ENCODE measurements around the gene ABR. TPM values are rescaled to one million over a fixed set of nuclear protein-coding genes. Genes with fewer than 3 reads are reported as not detected.
A peak's percentile ranks its signal among the peaks of the same experiment; 100 is the strongest.

ABR gene
- total RNA-seq (100 to 1,000 TPM; 101 to 130 TPM), total RNA-seq (120 to 148 reads per million in 2 donors)

DNA sequence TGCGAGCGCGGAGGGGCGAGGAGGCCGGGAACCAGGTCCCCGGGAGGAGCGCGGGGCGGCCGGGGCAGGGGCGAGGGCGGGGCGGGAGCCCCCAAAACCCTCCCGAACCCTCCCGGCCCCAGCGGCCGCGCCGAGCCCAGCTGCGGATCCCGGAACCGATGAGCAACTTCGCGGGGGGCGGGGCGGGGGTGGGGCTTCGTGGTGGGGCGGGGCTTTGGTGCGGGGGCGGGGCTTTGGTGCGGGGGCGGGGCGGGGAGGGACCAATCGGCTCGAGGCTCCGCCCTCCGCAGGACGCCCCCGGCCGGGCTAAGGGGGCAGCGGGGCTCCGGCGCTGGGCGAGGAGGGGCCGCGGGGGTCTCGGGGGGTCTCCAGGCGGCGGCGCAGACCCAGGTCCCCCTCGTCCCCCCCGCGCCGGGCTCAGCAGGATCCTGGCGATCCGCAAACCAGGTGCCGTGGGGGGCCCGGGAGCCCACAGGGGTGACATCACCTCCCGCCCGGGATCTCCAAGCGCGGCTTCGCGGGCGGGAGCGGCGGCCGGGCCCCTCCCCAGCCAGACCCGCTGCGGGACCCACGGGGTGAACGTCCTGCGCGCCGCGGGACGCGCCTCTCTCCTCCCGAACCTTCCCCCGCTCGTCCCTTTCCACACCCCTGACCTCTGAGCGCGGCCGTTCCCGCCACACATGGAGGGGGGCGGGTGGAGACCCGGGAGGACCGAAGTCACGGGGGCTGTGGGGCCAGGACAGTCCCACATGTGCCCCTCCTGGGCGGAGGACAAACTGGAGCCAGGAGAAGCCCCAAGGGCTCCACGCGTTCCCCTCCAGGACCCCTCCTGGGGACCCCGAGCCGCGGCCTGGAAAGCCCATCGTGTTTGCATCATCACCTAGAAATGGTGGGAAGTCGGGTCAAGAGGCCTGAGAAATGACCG lies at the start of gene ABR:
TSS of gene ABR (minus strand) at position 164 of the 925 bp plus-strand sequence. CDS start 254 bp downstream, outside the sequence.
- H3K9me3 ChIP-seq (ENCODE audit: control insufficient read depth, low read length, poor library complexity, severe bottlenecking), result no peaks in the 10 kb centered on the region
- ATAC-seq (peak; percentile 69), DNase-seq (peak; percentile 29 to 61 (median 60))
- Mint-ChIP-seq H3K27me3 (no peaks in the 10 kb centered on the region), H3K27ac (no peak within 1 kb of the TSS), H3K36me3 (ENCODE audit: low read depth) (no peaks in the 10 kb centered on the region), H3K4me1 (peaks cover 11% of the 10 kb centered on the region), H3K4me3 (peak within 1 kb of the TSS; percentile 83)

DNA sequence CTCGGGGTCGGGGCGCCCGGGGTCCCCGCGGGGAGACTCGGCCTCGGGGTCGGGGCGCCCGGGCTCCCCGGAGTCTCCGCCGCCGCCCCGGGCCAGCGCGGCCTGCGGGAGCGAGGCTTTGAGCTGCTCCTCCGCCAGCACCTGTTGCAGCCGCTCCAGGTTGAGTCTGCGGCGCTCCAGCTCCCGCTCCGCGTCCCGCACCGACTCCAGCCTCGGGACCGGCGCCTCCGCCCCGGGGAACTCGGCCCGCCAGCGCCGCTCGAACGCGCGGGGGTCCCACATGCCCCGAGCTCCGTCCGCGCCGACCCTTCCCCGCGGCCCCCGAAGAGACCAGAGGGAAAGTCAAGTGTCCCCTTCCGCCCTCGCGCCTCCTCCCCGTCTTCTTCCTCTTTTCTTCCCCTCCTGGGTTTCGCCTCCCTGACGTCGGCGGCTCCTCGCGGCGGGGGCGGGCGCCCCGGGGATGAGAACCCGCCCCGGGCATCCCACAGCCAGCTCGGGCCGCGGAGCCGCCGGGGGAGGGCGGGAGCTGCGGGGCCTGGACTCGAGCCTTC lies 49.6 kb upstream of the ABR start:
- no peaks in the 10 kb centered on the region for H3K9me3 ChIP-seq (ENCODE audit: control insufficient read depth, low read length, poor library complexity, severe bottlenecking)
- peaks cover 54% of the 10 kb centered on the region for H3K27me3 Mint-ChIP-seq
- H3K4me3 Mint-ChIP-seq, result peak overlapping the region; percentile 93
- DNase-seq, result peak in 2 of 3 donors; percentile 18 to 25
- ATAC-seq, result peak; percentile 50
- H3K4me1 Mint-ChIP-seq, result peaks cover 9% of the 10 kb centered on the region
- H3K36me3 Mint-ChIP-seq (ENCODE audit: low read depth), result peaks cover 4% of the 10 kb centered on the region
- no peak overlapping the region for H3K27ac Mint-ChIP-seq

- H3K4me3 Mint-ChIP-seq, result peak overlapping the region; percentile 92
- no peak overlapping the region for H3K27ac Mint-ChIP-seq
- H3K36me3 Mint-ChIP-seq (ENCODE audit: low read depth), result peaks cover 2% of the 10 kb centered on the region
- peaks cover 9% of the 10 kb centered on the region for H3K4me1 Mint-ChIP-seq
- peak; percentile 47 for ATAC-seq
- H3K27me3 Mint-ChIP-seq, result peaks cover 48% of the 10 kb centered on the region
- no peaks in the 10 kb centered on the region for H3K9me3 ChIP-seq (ENCODE audit: control insufficient read depth, low read length, poor library complexity, severe bottlenecking)
- DNase-seq, result no peak
Observed at GRCh38 chr17:1228781-1229348, 49.1 kb upstream of the ABR start.

GRCh38 chr17:1227917-1228780 lies 48.4 kb upstream of the ABR start:
- Mint-ChIP-seq H3K4me3 (peak overlapping the region; percentile 92), H3K27ac (peak overlapping the region; percentile 74), H3K4me1 (peaks cover 9% of the 10 kb centered on the region), H3K27me3 (peaks cover 52% of the 10 kb centered on the region), H3K36me3 (ENCODE audit: low read depth) (peaks cover 2% of the 10 kb centered on the region)
- H3K9me3 ChIP-seq (ENCODE audit: control insufficient read depth, low read length, poor library complexity, severe bottlenecking), result no peaks in the 10 kb centered on the region
- DNase-seq, result peak in 1 of 3 donors; percentile 23
- peak; percentile 72 for ATAC-seq

DNA sequence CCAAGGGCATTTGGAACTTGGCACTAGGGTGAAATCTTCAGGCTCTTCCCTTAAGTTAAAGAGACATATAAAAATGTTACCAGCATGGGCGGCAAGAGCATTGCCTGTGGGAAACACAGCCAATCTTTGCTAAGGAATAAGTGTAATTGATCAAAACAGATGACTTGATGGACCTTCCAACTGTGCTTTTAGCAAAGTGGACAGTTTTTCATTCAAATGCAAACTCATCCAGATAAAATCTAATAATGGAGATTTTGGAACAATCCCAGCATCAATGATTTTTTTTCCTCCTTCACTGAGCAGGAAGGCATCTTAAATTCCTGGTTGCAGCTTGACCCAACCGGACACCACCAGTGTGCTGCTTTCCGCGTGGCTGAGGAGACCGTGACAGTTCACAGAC lies 47.6 kb upstream of the ABR start:
- Mint-ChIP-seq H3K4me3 (peak overlapping the region; percentile 92), H3K4me1 (peaks cover 9% of the 10 kb centered on the region)

GRCh38 chr17:1226308-1226707 lies 46.5 kb upstream of the ABR start:
- Mint-ChIP-seq H3K4me3 (no peak overlapping the region), H3K27ac (no peak overlapping the region), H3K27me3 (peaks cover 41% of the 10 kb centered on the region), H3K36me3 (ENCODE audit: low read depth) (peaks cover 2% of the 10 kb centered on the region), H3K4me1 (peaks cover 9% of the 10 kb centered on the region)
- H3K9me3 ChIP-seq (ENCODE audit: control insufficient read depth, low read length, poor library complexity, severe bottlenecking), result no peaks in the 10 kb centered on the region
- ATAC-seq, result no peak
- no peak for DNase-seq

More for the DNA sequence above, 47.6 kb upstream of the ABR start:
- H3K36me3 Mint-ChIP-seq (ENCODE audit: low read depth), result peaks cover 2% of the 10 kb centered on the region
- DNase-seq (no peak), ATAC-seq (no peak)
- H3K27ac Mint-ChIP-seq, result peak overlapping the region; percentile 74
- peaks cover 45% of the 10 kb centered on the region for H3K27me3 Mint-ChIP-seq
- no peaks in the 10 kb centered on the region for H3K9me3 ChIP-seq (ENCODE audit: control insufficient read depth, low read length, poor library complexity, severe bottlenecking)

GRCh38 chr17:1224330-1224729 lies 44.5 kb upstream of the ABR start:
- no peaks in the 10 kb centered on the region for H3K9me3 ChIP-seq (ENCODE audit: control insufficient read depth, low read length, poor library complexity, severe bottlenecking)
- H3K4me3 Mint-ChIP-seq, result no peak overlapping the region
- ATAC-seq, result no peak
- DNase-seq, result no peak
- no peaks in the 10 kb centered on the region for H3K36me3 Mint-ChIP-seq (ENCODE audit: low read depth)
- peaks cover 4% of the 10 kb centered on the region for H3K4me1 Mint-ChIP-seq
- H3K27ac Mint-ChIP-seq, result no peak overlapping the region
- peaks cover 38% of the 10 kb centered on the region for H3K27me3 Mint-ChIP-seq

- Mint-ChIP-seq H3K4me1 (peaks cover 4% of the 10 kb centered on the region), H3K27me3 (peaks cover 38% of the 10 kb centered on the region), H3K4me3 (no peak overlapping the region), H3K27ac (no peak overlapping the region), H3K36me3 (ENCODE audit: low read depth) (no peaks in the 10 kb centered on the region)
- no peaks in the 10 kb centered on the region for H3K9me3 ChIP-seq (ENCODE audit: control insufficient read depth, low read length, poor library complexity, severe bottlenecking)
- DNase-seq (no peak), ATAC-seq (no peak)
Observed at GRCh38 chr17:1223662-1224061, 43.9 kb upstream of the ABR start.

DNA sequence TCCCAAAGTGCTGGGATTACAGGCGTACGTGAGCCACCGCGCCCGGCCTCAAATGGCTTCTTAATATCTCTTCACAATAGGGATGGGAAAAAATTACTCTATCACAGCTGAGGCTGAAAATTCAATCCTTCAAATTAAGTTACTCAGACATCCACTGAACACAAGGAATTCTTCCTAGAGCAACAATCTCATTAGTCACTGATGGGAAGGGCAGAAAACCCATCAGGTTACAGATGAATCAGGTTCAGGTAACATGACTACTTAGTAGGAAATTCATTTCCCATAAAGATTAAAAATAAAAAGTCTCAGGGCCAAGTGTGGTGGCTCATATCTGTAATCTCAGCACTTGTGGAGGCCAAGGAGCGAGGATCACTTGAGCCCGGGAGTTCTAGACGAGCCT lies 42.5 kb upstream of the ABR start:
- no peaks in the 10 kb centered on the region for H3K4me1 Mint-ChIP-seq
- DNase-seq, result no peak
- H3K27ac Mint-ChIP-seq, result no peak overlapping the region

GRCh38 chr17:1221209-1221608 lies 41.4 kb upstream of the ABR start:
- Mint-ChIP-seq H3K4me3 (no peak overlapping the region), H3K36me3 (ENCODE audit: low read depth) (no peaks in the 10 kb centered on the region), H3K4me1 (no peaks in the 10 kb centered on the region), H3K27me3 (peaks cover 31% of the 10 kb centered on the region), H3K27ac (no peak overlapping the region)
- no peak for ATAC-seq
- DNase-seq, result no peak
- no peaks in the 10 kb centered on the region for H3K9me3 ChIP-seq (ENCODE audit: control insufficient read depth, low read length, poor library complexity, severe bottlenecking)

More for the DNA sequence above, 42.5 kb upstream of the ABR start:
- Mint-ChIP-seq H3K36me3 (ENCODE audit: low read depth) (no peaks in the 10 kb centered on the region), H3K27me3 (peaks cover 29% of the 10 kb centered on the region), H3K4me3 (no peak overlapping the region)
- ATAC-seq, result no peak
- H3K9me3 ChIP-seq (ENCODE audit: control insufficient read depth, low read length, poor library complexity, severe bottlenecking), result no peaks in the 10 kb centered on the region

DNA sequence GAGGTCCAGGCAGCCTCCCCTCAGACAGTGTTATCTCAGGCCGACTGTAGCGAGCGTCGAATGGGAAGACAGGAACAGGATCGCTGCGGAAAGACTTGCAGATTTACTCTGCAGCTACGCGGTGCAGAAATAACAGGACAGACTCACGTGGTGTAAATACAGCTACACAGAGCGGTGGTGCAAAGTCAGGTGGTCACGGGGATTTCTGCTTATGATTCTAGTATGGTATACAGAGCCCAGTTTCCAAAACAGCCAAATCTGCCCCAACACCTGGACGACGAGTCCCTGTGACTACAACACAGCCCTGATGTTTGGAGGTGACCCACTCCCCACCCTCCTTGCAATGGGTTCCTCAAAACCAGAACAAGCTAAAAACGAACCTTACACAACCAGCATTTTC lies 40.6 kb upstream of the ABR start:
- H3K4me3 Mint-ChIP-seq, result no peak overlapping the region
- H3K27ac Mint-ChIP-seq, result no peak overlapping the region
- no peaks in the 10 kb centered on the region for H3K4me1 Mint-ChIP-seq
- ATAC-seq (no peak), DNase-seq (no peak)
- H3K9me3 ChIP-seq (ENCODE audit: control insufficient read depth, low read length, poor library complexity, severe bottlenecking), result no peaks in the 10 kb centered on the region
- H3K36me3 Mint-ChIP-seq (ENCODE audit: low read depth), result no peaks in the 10 kb centered on the region
- H3K27me3 Mint-ChIP-seq, result peaks cover 30% of the 10 kb centered on the region

GRCh38 chr17:1217089-1217385 lies 37.3 kb upstream of the ABR start:
- DNase-seq (no peak), ATAC-seq (no peak)
- H3K4me1 Mint-ChIP-seq, result no peaks in the 10 kb centered on the region
- no peak overlapping the region for H3K27ac Mint-ChIP-seq
- H3K27me3 Mint-ChIP-seq, result peaks cover 25% of the 10 kb centered on the region
- H3K4me3 Mint-ChIP-seq, result no peak overlapping the region
- H3K9me3 ChIP-seq (ENCODE audit: control insufficient read depth, low read length, poor library complexity, severe bottlenecking), result no peaks in the 10 kb centered on the region
- H3K36me3 Mint-ChIP-seq (ENCODE audit: low read depth), result no peaks in the 10 kb centered on the region
